Esophagus (tissue), 2 donors: ENCODE data around the gene HES4. TPM values are rescaled to one million over a fixed set of nuclear protein-coding genes. Genes with fewer than 3 reads are reported as not detected.
"Not testable (repeated sequence)": the region's sequence is repeated elsewhere in the genome, so short reads cannot be mapped to it uniquely, and the experiment has no call there.

ENCODE experiments used
- H3K27ac ChIP-seq, 2 donors: one replicate each; pipeline ENCODE4 v1.5.1; 2013; ENCODE audit warnings: low read depth in 2 of 2, mild to moderate bottlenecking in 2 of 2, inconsistent platforms in 1 of 2, low read length in 1 of 2, moderate library complexity in 1 of 2
- H3K27me3 ChIP-seq, 2 donors: one replicate each; pipeline ENCODE4 v1.6.1; 2013; ENCODE audit warnings: low read length in 2 of 2, control low read depth in 1 of 2, mild to moderate bottlenecking in 1 of 2; ENCODE audit not compliant: insufficient read depth in 2 of 2, control insufficient read depth in 1 of 2
- H3K36me3 ChIP-seq, 2 donors: one replicate each; pipeline ENCODE4 v1.6.1; 2013; ENCODE audit warnings: low read length in 1 of 2; ENCODE audit not compliant: control insufficient read depth in 2 of 2, insufficient read depth in 2 of 2
- H3K4me1 ChIP-seq, 2 donors: one replicate each; pipeline ENCODE4 v1.6.1; 2013; ENCODE audit warnings: low read length in 1 of 2; ENCODE audit not compliant: control insufficient read depth in 2 of 2, insufficient read depth in 2 of 2
- H3K4me3 ChIP-seq, 2 donors: one replicate each; pipeline ENCODE4 v1.5.1; 2013; ENCODE audit warnings: low read length in 2 of 2, mild to moderate bottlenecking in 2 of 2, low read depth in 1 of 2, moderate library complexity in 1 of 2
- H3K9me3 ChIP-seq, 2 donors: one replicate each; pipeline ENCODE4 v1.6.1; 2013; ENCODE audit warnings: mild to moderate bottlenecking in 2 of 2, low read depth in 1 of 2, low read length in 1 of 2, moderate library complexity in 1 of 2; ENCODE audit not compliant: control insufficient read depth in 2 of 2, insufficient read depth in 1 of 2
- whole genome bisulfite sequencing, 2 donors: extraction: QIAGEN DNeasy Blood & Tissue Kit; methylation state at CpG; one replicate each; pipeline ENCODE4 v1.1.7; 2013; 5-methylcytosine and 5-hydroxymethylcytosine counted together
- polyA plus RNA-seq, 2 donors: library from polyadenylated mRNA; stranded (reverse); fragments of 200-250 nt; gene quantifications; one replicate each; pipeline ENCODE4 v1.2.3, GENCODE V29; 2013
- donor health status: healthy with polysubstance abuse.
- donor health status: Bipolar disorder and iron deficiency.

Gene HES4
- polyA plus RNA-seq, 2 donors = 15.1 to 20.2 TPM

DNA sequence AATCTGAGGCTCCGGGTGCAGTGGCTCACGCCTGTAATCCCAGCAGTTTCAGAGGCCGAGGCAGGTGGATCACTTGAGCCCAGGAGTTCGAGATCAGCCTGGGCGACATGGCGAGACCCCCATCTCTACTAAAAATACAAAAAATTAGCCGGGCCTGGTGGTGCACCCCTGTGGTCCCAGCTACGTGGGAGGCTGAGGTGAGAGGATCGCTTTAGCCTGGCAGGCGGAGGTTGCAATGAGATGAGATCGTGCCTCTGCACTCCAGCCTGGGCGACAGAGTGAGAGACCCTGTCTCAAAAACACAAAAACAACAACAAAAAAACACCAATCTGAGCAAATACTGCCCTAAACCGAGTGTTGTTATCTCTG is 12.8 kb upstream of the HES4 start:
- not testable (repeated sequence) for H3K9me3 ChIP-seq, H3K36me3 ChIP-seq, H3K4me1 ChIP-seq, H3K27me3 ChIP-seq
- Histone ChIP-seq H3K4me3 (peak overlapping the region; percentile 55 to 76), H3K27ac (peak overlapping the region; percentile 67 to 90)
- WGBS, 2 donors = 59 to 62% methylated on average over 13 of the region's 13 CpGs

DNA sequence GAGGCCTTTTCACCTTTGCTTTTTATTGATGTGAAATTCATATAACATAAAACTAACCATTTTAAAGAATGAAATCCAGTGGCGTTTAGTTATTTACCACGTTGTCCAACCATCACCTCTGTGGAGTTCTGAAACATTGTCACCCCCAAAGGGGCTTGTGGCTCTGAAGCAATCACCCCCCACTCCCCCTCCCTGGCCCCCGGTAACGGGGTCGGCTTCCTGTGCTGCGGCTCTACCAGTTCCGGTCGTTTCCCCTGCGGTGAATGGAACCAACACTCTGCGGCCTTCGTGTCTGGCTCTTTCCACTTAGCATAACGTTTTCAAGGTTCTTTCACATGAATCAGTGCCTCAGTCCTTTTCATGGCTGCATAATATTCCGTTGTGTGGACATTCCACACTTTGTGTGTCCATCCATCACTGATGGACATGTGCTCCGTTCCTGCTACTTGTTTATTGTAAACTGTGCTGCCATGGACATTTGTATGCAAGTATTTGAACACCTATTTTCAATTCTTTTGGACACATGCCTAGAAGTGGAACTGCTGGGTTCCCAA is 11.6 kb upstream of the HES4 start:
- H3K36me3 ChIP-seq = no peaks in the 10 kb centered on the region
- 81 to 82% methylated on average over 14 of the region's 14 CpGs for WGBS, 2 donors
- no peaks in the 10 kb centered on the region for H3K9me3 ChIP-seq
- H3K27me3 ChIP-seq = peaks cover 0 to 4% of the 10 kb centered on the region in 2 donors
- H3K4me1 ChIP-seq = peaks cover 2 to 16% of the 10 kb centered on the region in 2 donors
- H3K4me3 ChIP-seq = no peak overlapping the region
- no peak overlapping the region for H3K27ac ChIP-seq

DNA sequence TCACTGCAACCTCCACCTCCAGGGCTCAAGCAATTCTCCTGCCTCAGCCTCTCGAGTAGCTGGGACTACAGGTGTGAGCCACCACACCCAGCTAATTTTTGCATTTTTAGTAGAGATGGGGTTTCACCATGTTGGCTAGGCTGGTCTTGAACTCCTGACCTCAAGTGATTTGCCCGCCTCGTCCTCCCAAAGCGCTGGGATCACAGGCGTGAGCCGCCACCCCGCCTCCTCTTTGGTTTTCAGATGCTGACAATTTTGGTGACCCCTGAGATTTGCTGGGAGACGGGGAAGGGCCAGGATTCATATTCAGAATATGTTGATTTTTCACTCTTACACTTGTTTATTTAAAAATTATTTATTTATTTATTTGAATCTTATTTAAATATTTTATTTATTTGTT is 10.2 kb upstream of the HES4 start:
- 94% methylated on average over 8 of the region's 8 CpGs for WGBS, 2 donors
- not testable (repeated sequence) for H3K9me3 ChIP-seq

DNA sequence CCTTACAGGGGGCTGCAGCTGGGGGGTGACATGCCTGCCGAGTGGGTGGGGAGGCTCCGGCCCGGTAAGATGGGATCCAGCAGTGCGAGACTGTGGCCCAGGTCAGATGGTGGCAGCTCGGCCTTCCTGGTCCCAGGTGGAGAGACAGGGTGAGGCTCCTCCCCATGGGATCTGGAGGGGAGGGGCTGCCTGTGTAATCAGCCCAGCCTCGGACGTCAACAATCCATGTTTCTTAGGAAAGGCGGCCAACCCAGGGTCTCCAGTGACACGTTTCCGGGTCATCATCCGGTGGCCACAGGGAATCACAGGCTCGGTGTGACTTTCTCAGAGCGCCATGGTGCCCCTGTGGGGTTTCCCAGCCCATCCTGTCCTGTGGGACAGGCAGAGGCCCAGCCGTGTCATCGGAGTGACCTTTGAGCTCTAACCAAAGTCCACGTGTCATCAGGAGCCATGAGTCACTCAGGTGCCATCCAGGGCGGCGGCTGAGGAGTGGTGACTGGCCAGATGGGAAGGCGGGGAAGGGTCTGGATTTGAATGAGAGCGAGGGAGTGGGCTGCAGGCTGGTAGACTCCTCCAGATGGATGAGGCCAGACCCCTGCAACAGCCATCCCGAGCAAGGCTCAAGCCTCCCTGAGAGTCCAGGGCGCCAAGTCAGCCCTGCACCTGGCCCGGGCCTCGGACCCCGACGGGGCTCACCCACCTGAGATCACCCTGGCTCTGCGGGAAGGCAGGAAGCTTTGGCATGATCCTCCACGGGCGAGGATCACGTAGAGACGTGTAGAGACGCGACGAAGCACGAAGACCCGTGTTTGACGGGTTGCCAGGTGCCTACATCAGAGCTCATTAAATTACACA is 6.6 kb upstream of the HES4 start:
- Histone ChIP-seq H3K36me3 (no peaks in the 10 kb centered on the region), H3K9me3 (no peaks in the 10 kb centered on the region), H3K27ac (peak overlapping the region in 1 of 2 donors; percentile 34), H3K4me3 (no peak overlapping the region), H3K4me1 (peaks cover 5 to 11% of the 10 kb centered on the region in 2 donors), H3K27me3 (peaks cover 0 to 4% of the 10 kb centered on the region in 2 donors)
- WGBS, 2 donors = 59 to 61% methylated on average over 37 of the region's 37 CpGs

More for the DNA sequence above, 10.2 kb upstream of the HES4 start:
- H3K4me3 ChIP-seq, H3K36me3 ChIP-seq, H3K27ac ChIP-seq, H3K27me3 ChIP-seq: not testable (repeated sequence)
- peaks cover 7 to 18% of the 10 kb centered on the region in 2 donors for H3K4me1 ChIP-seq

DNA sequence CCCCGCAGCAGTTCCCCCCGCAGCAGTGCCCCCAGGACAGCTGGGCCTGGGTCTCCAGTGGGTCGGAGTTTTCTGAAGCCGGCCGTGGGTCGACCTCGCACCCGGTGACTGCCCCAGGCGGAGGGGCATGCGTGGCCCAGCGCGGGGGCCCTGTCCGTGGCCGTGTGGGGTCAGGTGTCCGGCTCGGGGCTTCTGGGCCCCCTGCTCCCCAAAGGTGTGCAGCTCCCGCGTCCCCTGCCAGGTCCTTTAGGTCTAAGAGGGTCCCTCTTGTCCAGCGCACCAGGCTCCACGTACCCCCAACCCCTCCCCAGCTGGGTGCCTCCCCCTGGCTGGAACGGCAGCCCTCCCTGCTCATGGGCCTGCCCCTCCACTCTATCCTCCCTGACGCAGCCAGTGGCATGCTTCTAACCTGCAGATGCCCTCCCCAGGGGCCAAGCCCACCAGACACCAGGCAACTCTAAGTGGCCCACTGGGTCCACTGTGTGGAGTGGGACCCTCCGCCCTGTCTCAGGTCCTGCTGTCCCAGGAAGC is 5.9 kb upstream of the HES4 start:
- H3K27ac ChIP-seq = no peak overlapping the region
- peaks cover 0 to 4% of the 10 kb centered on the region in 2 donors for H3K27me3 ChIP-seq
- peaks cover 5 to 15% of the 10 kb centered on the region in 2 donors for H3K4me1 ChIP-seq
- no peaks in the 10 kb centered on the region for H3K9me3 ChIP-seq
- no peak overlapping the region for H3K4me3 ChIP-seq
- no peaks in the 10 kb centered on the region for H3K36me3 ChIP-seq
- 67 to 68% methylated on average over 23 of the region's 23 CpGs for WGBS, 2 donors

DNA sequence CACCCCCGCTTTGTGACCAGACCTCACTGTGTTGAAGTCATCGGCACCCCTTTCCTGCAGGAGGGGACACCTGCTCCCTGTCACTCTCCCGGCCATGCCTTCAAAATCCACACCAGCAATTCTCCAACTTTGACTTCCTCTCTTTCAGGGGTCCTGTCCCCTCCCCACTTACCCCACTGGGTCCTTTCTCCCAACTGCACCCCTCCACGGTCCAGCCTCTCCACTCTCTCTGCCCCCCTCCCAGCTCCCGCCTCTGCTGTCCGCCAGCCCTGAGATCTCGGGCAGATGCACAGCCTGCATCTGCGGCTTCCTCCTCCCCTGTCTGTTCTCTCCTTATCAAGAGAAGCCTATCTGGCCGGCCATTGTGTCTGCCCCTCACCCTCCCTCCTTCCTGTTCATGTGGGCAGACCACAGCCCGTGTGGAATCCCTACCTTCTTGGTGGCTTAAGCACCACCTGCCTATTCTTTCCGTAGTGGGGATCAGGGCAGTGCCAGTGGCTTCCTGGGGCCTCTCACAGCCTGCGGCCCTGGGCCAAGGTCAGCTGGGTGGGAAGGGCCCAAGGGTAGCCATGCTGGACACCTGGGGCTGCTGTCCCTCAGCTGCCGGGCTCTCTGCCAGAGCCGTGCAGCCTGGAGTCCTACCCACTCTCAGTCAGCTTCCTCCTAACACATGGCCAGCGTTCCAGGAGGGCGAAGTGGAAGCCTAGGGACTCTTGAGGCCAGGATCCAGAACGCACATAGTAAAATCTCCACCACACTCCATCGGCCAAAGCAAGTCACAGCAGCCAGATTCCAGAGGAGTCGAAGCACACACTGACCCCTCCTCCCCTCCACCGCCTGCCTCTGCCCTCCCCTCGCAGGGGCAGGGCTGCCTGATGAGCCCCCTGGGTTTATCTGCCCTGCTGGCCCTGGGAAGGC is 5.1 kb upstream of the HES4 start:
- no peaks in the 10 kb centered on the region for H3K9me3 ChIP-seq
- H3K4me3 ChIP-seq = no peak overlapping the region
- WGBS, 2 donors = 32 to 44% methylated on average over 21 of the region's 21 CpGs
- H3K27me3 ChIP-seq = peaks cover 0 to 4% of the 10 kb centered on the region in 2 donors
- no peaks in the 10 kb centered on the region for H3K36me3 ChIP-seq
- H3K27ac ChIP-seq = no peak overlapping the region
- peaks cover 5 to 17% of the 10 kb centered on the region in 2 donors for H3K4me1 ChIP-seq

DNA sequence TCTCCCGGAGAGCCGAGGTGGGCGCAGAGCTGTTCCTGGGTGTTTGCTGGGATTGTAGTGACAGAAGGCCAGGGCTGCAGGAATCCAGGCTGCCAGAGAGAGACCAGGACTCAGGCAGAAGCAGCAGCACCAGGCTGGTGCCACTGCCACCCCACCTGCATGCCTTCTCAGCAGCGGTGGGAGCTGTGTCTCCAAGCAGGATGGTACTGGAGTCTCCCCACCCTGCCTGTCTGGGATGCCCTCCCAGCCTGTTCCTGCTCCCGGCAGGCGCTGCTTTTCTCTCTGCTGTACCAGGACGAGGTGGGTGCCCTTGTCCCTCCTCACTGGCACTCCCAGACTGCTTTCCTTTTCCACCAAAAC is 4.5 kb upstream of the HES4 start:
- 65% methylated on average over 7 of the region's 7 CpGs for WGBS, 2 donors
- no peak overlapping the region for H3K4me3 ChIP-seq
- H3K4me1 ChIP-seq = peaks cover 5 to 18% of the 10 kb centered on the region in 2 donors
- H3K36me3 ChIP-seq = no peaks in the 10 kb centered on the region
- no peak overlapping the region for H3K27ac ChIP-seq
- H3K27me3 ChIP-seq = peaks cover 0 to 4% of the 10 kb centered on the region in 2 donors
- H3K9me3 ChIP-seq = no peaks in the 10 kb centered on the region

DNA sequence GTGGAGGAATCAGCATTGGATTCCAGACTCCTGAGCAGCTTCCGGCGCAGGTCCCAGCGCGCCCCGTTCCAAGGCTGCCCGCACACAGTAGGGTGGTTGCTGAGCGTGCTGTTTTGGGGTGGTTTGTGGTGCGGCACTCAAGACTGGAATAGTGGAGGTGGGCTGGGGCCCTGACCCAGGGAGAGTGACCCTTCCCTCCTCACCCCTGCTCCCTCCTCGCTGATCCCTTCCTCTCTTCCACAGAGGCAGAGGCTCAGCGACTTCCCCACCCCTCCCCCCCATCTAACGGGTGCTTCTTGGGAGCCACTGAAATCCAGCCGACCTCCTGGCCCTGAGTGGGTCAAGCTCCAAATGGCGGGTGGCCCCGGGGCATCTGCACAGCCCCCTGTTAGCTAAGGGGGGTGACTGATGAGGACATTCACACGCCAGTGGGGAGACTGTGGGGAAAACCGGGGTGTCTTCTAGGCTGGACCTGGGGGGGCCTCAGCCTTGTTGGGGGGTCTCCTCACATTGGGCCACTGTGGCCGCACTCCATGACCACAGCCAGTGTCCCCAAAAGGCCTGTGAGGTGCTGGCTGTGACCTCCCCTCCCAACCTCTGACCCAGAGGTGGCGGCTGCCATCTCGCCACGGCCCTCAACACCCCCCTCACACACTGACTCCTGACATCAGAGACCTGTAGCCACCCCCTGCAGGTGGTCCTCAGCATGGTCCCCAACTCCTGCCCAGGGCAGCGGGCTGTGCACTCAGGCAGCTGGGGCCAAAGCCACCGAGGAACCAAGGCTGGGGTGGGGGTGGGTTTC is 3.9 kb upstream of the HES4 start:
- H3K9me3 ChIP-seq = no peaks in the 10 kb centered on the region
- H3K4me1 ChIP-seq = peaks cover 5 to 21% of the 10 kb centered on the region in 2 donors
- WGBS, 2 donors = 81 to 84% methylated on average over 21 to 22 of the region's 22 CpGs
- no peaks in the 10 kb centered on the region for H3K36me3 ChIP-seq
- peaks cover 0 to 6% of the 10 kb centered on the region in 2 donors for H3K27me3 ChIP-seq
- no peak overlapping the region for H3K27ac ChIP-seq
- no peak overlapping the region for H3K4me3 ChIP-seq
